Loucy (cell line): ENCODE measurements around the gene TSPAN10.
A peak's percentile ranks its signal among the peaks of the same experiment; 100 is the strongest.

ENCODE experiments used
- EZH2phosphoT487 ChIP-seq: fragments of 200-600 bp; IDR thresholded peaks from 2 replicates; pipeline ENCODE4 v1.6.1; 2018; ENCODE audit warnings: antibody characterized with exemption, mild to moderate bottlenecking, moderate library complexity, borderline replicate concordance
- TF ChIP-seq, protein P1 (sequence below): fragments of 200-600 bp; sonication (generic); conservative IDR thresholded peaks from 2 replicates; pipeline ENCODE4 v1.5.1; 2014; ENCODE audit warnings: mild to moderate bottlenecking, antibody characterized with exemption, low read length

DNA sequence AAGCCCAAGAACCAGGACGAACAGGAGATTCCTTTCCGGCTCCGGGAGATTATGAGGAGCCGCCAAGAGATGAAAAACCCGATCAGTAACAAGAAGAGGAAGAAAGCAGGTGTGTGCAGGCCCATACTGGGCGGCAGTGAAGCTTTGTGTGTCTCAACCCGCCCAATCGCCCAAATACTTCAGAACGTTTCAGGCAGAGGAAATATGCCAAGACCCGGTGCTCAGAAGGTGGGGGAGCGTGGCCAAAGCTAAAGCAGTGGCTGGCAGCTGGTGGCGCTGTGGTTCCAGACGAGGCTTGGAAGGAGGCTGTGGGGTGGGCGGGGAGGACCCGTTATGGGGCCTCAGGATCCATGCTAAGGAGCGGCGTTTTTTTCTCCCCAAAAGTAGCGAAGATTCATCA is 30.8 kb downstream of the TSPAN10 start:
- TF ChIP-seq, protein P1, sequence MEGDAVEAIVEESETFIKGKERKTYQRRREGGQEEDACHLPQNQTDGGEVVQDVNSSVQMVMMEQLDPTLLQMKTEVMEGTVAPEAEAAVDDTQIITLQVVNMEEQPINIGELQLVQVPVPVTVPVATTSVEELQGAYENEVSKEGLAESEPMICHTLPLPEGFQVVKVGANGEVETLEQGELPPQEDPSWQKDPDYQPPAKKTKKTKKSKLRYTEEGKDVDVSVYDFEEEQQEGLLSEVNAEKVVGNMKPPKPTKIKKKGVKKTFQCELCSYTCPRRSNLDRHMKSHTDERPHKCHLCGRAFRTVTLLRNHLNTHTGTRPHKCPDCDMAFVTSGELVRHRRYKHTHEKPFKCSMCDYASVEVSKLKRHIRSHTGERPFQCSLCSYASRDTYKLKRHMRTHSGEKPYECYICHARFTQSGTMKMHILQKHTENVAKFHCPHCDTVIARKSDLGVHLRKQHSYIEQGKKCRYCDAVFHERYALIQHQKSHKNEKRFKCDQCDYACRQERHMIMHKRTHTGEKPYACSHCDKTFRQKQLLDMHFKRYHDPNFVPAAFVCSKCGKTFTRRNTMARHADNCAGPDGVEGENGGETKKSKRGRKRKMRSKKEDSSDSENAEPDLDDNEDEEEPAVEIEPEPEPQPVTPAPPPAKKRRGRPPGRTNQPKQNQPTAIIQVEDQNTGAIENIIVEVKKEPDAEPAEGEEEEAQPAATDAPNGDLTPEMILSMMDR = peak; percentile 72
- TF ChIP-seq EZH2phosphoT487 = no peak
